Umbilical cord (tissue), 2 donors: Measurements from ENCODE around the gene COPG1. TPM values are rescaled to one million over a fixed set of nuclear protein-coding genes. Genes with fewer than 3 reads are reported as not detected.
A peak's percentile ranks its signal among the peaks of the same experiment; 100 is the strongest.
"Not testable (repeated sequence)": the region's sequence is repeated elsewhere in the genome, so short reads cannot be mapped to it uniquely, and the experiment has no call there.

Experiments used
- DNase-seq: peaks from one replicate; pipeline ENCODE4 v3.0.0-alpha.2; 2015; ENCODE audit warnings: low spot score
- total RNA-seq: library from RNA; depleted of rRNA; stranded (reverse); fragments of >200 nt; gene quantifications from one replicate; pipeline ENCODE4 v1.2.3, GENCODE V29; 2014; ENCODE audit warnings: low replicate concordance; ENCODE audit not compliant: insufficient read depth

The COPG1 gene
- total RNA-seq, 1 donor from 2014 or later, result 139 TPM

- no peak for DNase-seq
Observed at GRCh38 chr3:129245141-129245540, 4.3 kb upstream of the COPG1 start.

- DNase-seq, result peak; percentile 89
Observed at GRCh38 chr3:129245641-129246306, 3.6 kb upstream of the COPG1 start.

DNA sequence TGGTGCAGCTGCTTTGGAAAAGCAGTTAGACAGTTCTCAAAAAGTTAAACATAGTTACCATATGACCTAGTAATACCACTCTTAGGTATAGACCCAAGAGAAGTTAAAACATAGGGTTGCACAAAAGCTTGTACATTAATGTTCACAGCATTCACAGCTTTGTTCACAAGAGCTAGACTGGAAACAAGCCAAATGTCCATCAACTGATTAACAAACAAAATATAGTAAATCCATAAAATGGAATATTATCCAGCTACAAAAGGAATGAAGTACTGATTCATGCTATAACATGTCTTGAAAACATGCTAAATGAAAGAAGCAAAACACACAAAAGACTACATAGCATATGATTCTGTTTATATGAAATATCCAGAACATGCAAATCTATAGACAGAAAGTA is 2.8 kb upstream of the COPG1 start:
- DNase-seq, result no peak

- DNase-seq, result no peak
Observed at GRCh38 chr3:129248286-129248979, 973 bp upstream of the COPG1 start.

- DNase-seq, result no peak
Observed at GRCh38 chr3:129252748-129253147, 3.3 kb downstream of the COPG1 start.

DNA sequence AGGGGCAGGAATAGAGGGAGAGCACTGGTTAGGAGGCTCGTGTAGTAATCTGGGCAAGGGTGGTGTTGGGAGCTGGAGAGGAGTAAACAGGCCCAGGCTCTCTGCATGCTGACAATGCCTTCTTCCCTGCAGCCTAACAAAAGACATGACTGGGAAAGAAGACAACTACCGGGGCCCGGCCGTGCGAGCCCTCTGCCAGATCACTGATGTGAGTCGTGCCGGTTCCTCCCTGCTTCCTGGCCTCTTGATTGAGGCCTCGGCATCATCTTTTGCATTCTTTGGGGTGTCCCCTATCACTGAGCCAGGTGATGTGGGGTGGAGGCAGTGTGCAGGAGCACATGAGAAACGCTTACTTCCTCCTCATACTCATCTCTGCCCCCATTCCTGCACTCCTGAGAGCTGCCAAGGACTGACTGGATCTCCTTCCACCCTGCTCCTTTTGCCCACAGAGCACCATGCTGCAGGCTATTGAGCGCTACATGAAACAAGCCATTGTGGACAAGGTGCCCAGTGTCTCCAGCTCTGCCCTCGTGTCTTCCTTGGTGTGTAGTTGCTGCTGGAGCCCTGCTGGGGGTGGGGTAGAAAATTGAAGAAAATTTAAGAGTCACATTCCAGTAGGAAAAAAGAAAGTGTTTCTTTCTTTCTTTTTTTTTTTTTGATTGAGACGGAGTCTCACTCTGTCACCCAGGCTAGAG is 5.3 kb downstream of the COPG1 start:
- DNase-seq, result no peak

- no peak for DNase-seq
Observed at GRCh38 chr3:129256270-129256669, 6.9 kb downstream of the COPG1 start.

- no peak for DNase-seq
Observed at GRCh38 chr3:129257609-129258008, 8.2 kb downstream of the COPG1 start.

GRCh38 chr3:129259612-129260477 is 10.4 kb downstream of the COPG1 start:
- DNase-seq, result no peak

- DNase-seq, result no peak
Observed at GRCh38 chr3:129260606-129261005, 11.2 kb downstream of the COPG1 start.

GRCh38 chr3:129261894-129262293 is 12.5 kb downstream of the COPG1 start:
- DNase-seq, result no peak

DNA sequence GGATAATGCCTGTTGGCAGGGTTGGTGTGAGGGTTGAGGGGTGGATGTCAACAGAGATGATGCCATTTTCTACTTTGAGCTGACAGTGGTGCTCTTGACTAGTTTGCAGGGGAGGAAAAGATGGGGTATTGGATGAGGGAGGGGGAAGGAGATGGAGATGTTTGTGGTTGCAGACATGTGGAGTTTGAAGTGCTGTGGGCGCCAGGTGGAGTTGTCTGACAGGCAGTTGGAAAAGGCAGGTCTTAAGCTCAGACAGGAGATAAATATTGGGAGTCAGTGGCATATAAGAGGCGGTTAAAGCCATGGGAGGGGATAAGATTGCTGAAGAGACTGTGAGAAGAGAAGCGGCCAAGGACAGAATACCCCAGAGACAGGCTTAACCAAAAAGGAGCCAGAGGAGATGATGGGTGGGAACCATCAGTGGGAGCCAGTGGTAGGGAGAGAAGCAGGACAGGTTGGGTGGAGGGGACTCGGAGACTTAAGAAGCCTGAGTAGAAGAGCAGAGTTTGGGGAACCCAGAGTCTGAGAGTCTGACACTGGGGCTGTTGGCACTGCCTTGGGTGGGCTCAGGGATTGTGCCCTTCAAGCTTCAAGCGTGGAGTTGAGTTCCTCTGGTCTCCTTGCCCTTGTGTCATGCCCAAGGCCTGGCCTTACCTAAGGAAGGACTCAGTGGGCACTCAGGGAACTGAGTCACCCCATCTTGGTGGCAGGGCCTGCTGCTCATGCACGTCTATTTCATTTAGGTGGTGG is 13.9 kb downstream of the COPG1 start:
- DNase-seq, result no peak

DNA sequence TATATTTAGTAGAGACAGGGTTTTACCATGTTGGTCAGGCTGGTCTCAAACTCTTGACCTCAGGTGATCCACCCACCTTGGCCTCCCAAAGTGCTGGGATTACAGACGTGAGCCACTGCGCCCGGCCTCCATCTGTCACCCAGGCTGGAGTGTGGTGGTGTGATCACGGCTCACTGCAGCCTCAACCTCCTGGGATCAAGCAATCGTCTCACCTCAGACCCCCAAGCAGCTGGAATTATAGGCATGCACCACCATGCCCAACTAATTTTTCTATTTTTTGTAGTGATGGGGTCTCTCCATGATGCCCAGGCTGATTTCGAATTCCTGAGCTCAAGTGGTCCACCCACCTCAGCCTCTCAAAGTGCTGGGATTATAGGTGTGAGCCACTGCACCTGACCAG is 15.6 kb downstream of the COPG1 start:
- DNase-seq, result not testable (repeated sequence)

DNA sequence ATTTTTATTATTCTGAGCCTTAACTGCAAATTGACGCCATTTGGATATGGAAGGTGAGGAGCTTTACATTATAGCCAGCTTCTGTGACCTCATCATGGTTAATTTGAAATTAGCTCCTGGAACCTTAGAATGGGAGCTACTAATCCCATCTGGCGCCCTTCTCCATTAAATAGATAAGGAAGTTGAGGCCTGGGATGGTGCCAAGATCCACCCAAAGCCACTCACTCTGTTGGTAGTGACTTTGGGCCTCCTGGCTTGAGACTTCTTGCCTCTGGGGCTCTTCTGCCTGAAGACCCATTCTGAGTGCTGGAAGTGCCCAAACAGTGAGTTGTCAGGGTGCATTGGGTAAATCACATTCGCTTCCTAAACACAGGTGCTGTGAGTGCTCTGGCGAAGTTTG is 17.2 kb downstream of the COPG1 start:
- no peak for DNase-seq

GRCh38 chr3:129268396-129268795 is 19.0 kb downstream of the COPG1 start:
- DNase-seq, result no peak

- no peak for DNase-seq
Observed at GRCh38 chr3:129271674-129272073, 22.3 kb downstream of the COPG1 start.

GRCh38 chr3:129276385-129276784 is 27.0 kb downstream of the COPG1 start:
- DNase-seq, result no peak

DNA sequence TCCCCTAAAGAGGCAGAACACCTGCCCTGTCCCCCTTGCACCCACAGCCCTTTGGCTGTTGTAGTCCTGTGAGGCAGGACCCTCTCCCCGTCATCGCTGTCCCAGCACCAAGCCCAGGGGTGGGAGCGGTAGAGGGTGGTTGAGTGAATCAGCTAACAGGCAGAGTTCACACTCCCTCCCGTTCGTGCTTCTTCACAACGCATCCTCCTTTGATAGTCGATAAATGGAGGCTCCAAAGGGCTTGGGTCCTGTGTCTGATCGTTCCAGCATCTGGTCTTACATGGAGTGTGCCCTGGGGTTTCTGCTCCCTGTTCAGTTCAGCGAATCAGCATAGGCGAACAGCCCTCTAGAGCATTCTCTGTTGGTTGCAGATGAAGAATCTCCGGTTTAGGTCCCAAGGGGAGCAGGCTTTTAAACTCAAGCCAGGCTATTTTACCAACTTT is 28.4 kb downstream of the COPG1 start:
- DNase-seq, result peak; percentile 24

DNA sequence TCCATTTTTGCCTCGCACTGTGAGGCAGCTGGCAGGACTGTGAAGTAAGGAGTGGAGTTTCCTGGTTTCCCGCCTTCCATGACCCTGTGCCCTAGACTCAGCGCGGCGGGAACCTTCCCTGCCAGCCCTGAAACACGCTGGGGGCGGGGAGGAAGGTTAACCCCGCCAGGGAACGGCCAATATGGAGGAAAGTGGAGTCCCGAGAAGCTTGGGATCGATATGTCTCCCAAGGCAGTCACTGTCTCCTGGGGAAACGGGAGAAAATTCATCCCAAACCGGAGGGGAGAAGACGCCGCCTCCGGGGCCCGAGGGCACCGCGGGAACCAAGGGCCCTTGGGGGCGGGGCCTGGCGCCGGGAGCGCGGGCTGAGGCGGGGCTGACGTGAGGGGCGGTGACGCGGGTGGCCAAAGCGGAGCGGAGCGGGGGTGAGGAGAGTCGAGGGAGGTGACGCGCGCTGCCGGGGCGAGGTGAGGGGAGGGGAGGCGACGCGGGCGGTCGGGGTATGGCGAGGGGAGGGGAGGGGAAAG is 29.1 kb downstream of the COPG1 start, which contains the start of gene HMCES:
Gene HMCES, plus strand, starts transcription at position 432 of the 527 bp plus-strand sequence. CDS start 863 bp downstream, outside the sequence.
- peak; percentile 93 for DNase-seq
